SK-N-SH (cell line): Measurements from ENCODE around the gene PLCB3. TPM values are rescaled to one million over a fixed set of nuclear protein-coding genes. Genes with fewer than 3 reads are reported as not detected.

Source experiments
- CTCF ChIP-seq: fragments of 200-600 bp; sonication (generic); IDR thresholded peaks from 2 replicates; pipeline ENCODE4 v1.6.1; 2017; ENCODE audit warnings: antibody characterized with exemption, mild to moderate bottlenecking, moderate library complexity
- FOXJ3 ChIP-seq: sonication (generic); formaldehyde crosslinking; IDR thresholded peaks from 2 replicates; pipeline ENCODE4 v1.5.1; 2020; ENCODE audit warnings: mild to moderate bottlenecking, missing genetic modification reagents
- FOXM1 ChIP-seq: IDR thresholded peaks from 2 replicates; pipeline ENCODE4 v1.4.0; 2012; ENCODE audit warnings: low read depth, mild to moderate bottlenecking
- GABPA ChIP-seq: IDR thresholded peaks from 2 replicates; pipeline ENCODE4 v1.4.0; 2012; ENCODE audit warnings: low read depth, mild to moderate bottlenecking
- IRF3 ChIP-seq: fragments of 150-350 bp; IDR thresholded peaks from 2 replicates; pipeline ENCODE4 v1.6.1; 2016; ENCODE audit warnings: mild to moderate bottlenecking, low read depth, low read length
- JUND ChIP-seq: IDR thresholded peaks from 2 replicates; pipeline ENCODE4 v1.4.0; 2012
- MEF2A ChIP-seq: IDR thresholded peaks from 2 replicates; pipeline ENCODE4 v1.4.0; 2012; ENCODE audit warnings: low read depth, borderline replicate concordance
- NRF1 ChIP-seq: IDR thresholded peaks from 2 replicates; pipeline ENCODE4 v1.6.1; 2012; ENCODE audit warnings: low read depth, mild to moderate bottlenecking, low read length
- POLR2AphosphoS5 ChIP-seq: IDR thresholded peaks from 2 replicates; pipeline ENCODE4 v1.6.1; 2012; ENCODE audit warnings: low read depth, low read length
- RAD21 ChIP-seq: IDR thresholded peaks from 2 replicates; pipeline ENCODE4 v1.6.1; 2012; ENCODE audit warnings: mild to moderate bottlenecking, low read length
- RCOR1 ChIP-seq: fragments of 150-350 bp; IDR thresholded peaks from 2 replicates; pipeline ENCODE4 v1.6.1; 2017; ENCODE audit warnings: antibody characterized with exemption, low read length
- SIN3A ChIP-seq: IDR thresholded peaks from 2 replicates; pipeline ENCODE4 v1.6.1; 2012; ENCODE audit warnings: low read depth, mild to moderate bottlenecking, low read length, moderate library complexity, borderline replicate concordance
- TAF1 ChIP-seq: IDR thresholded peaks from 2 replicates; pipeline ENCODE4 v1.6.1; 2012; ENCODE audit warnings: low read depth, mild to moderate bottlenecking, low read length, moderate library complexity, borderline replicate concordance
- TCF12 ChIP-seq: IDR thresholded peaks from 2 replicates; pipeline ENCODE4 v1.4.0; 2012
- USF1 ChIP-seq: IDR thresholded peaks from 2 replicates; pipeline ENCODE4 v1.4.0; 2012; ENCODE audit warnings: low read depth, borderline replicate concordance
- USF2 ChIP-seq: fragments of 150-350 bp; IDR thresholded peaks from 2 replicates; pipeline ENCODE4 v1.6.1; 2017; ENCODE audit warnings: antibody characterized with exemption, low read length, low read depth, borderline replicate concordance
- ZBTB33 ChIP-seq: IDR thresholded peaks from 2 replicates; pipeline ENCODE4 v1.4.0; 2012; ENCODE audit warnings: low read depth, borderline replicate concordance
- polyA plus RNA-seq, 3 experiments: library from polyadenylated mRNA; depleted of rRNA; stranded (reverse); fragments of >200 nt; gene quantifications; 2 replicates each; pipeline ENCODE4 v1.2.3, GENCODE V29; 2012

Gene PLCB3
- polyA plus RNA-seq, 1 of the 3 experiments (the other 2 are of a cell fraction), result 30.4 TPM

- no peak for TF ChIP-seq JUND
- peak; percentile 17; the same call in 1 of the 2 replicates for TF ChIP-seq RAD21
- no peak for TF ChIP-seq USF1
- no peak for TF ChIP-seq ZBTB33
- TF ChIP-seq CTCF, result no peak
- no peak; the same call in 1 of the 2 replicates for TF ChIP-seq RCOR1
- TF ChIP-seq TAF1, result 0 out of 2 replicates have a peak, but pooled peaks have one; percentile 2
- no peak for TF ChIP-seq NRF1
- TF ChIP-seq GABPA, result no peak
- no peak for TF ChIP-seq TCF12
- no peak for TF ChIP-seq IRF3
- no peak for TF ChIP-seq FOXM1
- peak; percentile 81; the same call in 1 of the 2 replicates for TF ChIP-seq FOXJ3 (CRISPR knock-in tag)
- TF ChIP-seq SIN3A, result no peak
- no peak for TF ChIP-seq POLR2AphosphoS5
- no peak for TF ChIP-seq USF2
- no peak for TF ChIP-seq MEF2A
Observed at GRCh38 chr11:64268025-64268892, 16.9 kb downstream of the PLCB3 start (continued).
